Transverse colon (tissue), 4 donors: ENCODE data around the gene ALK.

ENCODE experiments used
- CTCF ChIP-seq, 5 experiments: fragments of 200-600 bp in 3 of 5; fragments of 450-650 bp in 2 of 5; sonication (generic) in 3 of 5; IDR thresholded peaks; 1 replicate in 2 of 5; 2 replicates in 3 of 5; pipeline ENCODE4 v1.5.1; 2016 to 2017; ENCODE audit warnings: antibody characterized with exemption in 5 of 5, inconsistent platforms in 3 of 5, mild to moderate bottlenecking in 2 of 5, moderate library complexity in 1 of 5
- EP300 ChIP-seq: sonication (generic); formaldehyde crosslinking; IDR thresholded peaks from one replicate; pipeline ENCODE4 v1.6.1; 2017; ENCODE audit warnings: antibody characterized with exemption, low read depth
- POLR2A ChIP-seq: fragments of 450-650 bp; IDR thresholded peaks from one replicate; pipeline ENCODE4 v1.6.1; 2016; ENCODE audit warnings: antibody characterized with exemption, mild to moderate bottlenecking, moderate library complexity
- POLR2AphosphoS5 ChIP-seq, 3 donors: sonication (generic); formaldehyde crosslinking; IDR thresholded peaks; one replicate each; pipeline ENCODE4 v1.6.1; 2016; ENCODE audit warnings: antibody characterized with exemption in 3 of 3

GRCh38 chr2:29761278-29761677, 160.1 kb downstream of the ALK start:
- TF ChIP-seq CTCF (IDR thresholded peaks at IDR 0.05) = no peak
- TF ChIP-seq EP300 = no peak
- TF ChIP-seq POLR2A = no peak
- no peak for TF ChIP-seq POLR2AphosphoS5 (IDR thresholded peaks at IDR 0.05)
